ENCODE data around the gene PLA2G6. TPM values are rescaled to one million over a fixed set of nuclear protein-coding genes. Genes with fewer than 3 reads are reported as not detected.

Gene PLA2G6
- total and polyA plus RNA-seq, 2 of the 13 experiments (the other 11 are each of a cell fraction or from before 2014, with no cell fraction given) = 4.8 to 11.5 TPM

- TF ChIP-seq RBAK (CRISPR knock-in tag; IDR thresholded peaks at IDR 0.05) (no peak), LBX2 (CRISPR knock-in tag; IDR thresholded peaks at IDR 0.05; ENCODE audit: borderline replicate concordance) (no peak), ZNF414 (CRISPR knock-in tag; IDR thresholded peaks at IDR 0.05) (no peak), ATF7 (IDR thresholded peaks at IDR 0.05) (no peak), ATF7 (CRISPR knock-in tag; IDR thresholded peaks at IDR 0.05) (no peak), MAF1 (CRISPR knock-in tag; IDR thresholded peaks at IDR 0.05; ENCODE audit: borderline replicate concordance) (no peak), KMT2A (CRISPR knock-in tag; IDR thresholded peaks at IDR 0.05) (no peak), NCOA1 (CRISPR knock-in tag; IDR thresholded peaks at IDR 0.05) (no peak), TAF1 (CRISPR knock-in tag; IDR thresholded peaks at IDR 0.05) (no peak), ZNF547 (CRISPR knock-in tag; IDR thresholded peaks at IDR 0.05) (no peak), HOXA7 (CRISPR knock-in tag; IDR thresholded peaks at IDR 0.05) (no peak), PAWR (CRISPR knock-in tag; IDR thresholded peaks at IDR 0.05; ENCODE audit: borderline replicate concordance) (no peak)
- TF ChIP-seq, protein P1, sequence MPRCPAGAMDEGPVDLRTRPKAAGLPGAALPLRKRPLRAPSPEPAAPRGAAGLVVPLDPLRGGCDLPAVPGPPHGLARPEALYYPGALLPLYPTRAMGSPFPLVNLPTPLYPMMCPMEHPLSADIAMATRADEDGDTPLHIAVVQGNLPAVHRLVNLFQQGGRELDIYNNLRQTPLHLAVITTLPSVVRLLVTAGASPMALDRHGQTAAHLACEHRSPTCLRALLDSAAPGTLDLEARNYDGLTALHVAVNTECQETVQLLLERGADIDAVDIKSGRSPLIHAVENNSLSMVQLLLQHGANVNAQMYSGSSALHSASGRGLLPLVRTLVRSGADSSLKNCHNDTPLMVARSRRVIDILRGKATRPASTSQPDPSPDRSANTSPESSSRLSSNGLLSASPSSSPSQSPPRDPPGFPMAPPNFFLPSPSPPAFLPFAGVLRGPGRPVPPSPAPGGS (CRISPR knock-in tag; IDR thresholded peaks at IDR 0.05) = no peak
- TF ChIP-seq, protein P2, sequence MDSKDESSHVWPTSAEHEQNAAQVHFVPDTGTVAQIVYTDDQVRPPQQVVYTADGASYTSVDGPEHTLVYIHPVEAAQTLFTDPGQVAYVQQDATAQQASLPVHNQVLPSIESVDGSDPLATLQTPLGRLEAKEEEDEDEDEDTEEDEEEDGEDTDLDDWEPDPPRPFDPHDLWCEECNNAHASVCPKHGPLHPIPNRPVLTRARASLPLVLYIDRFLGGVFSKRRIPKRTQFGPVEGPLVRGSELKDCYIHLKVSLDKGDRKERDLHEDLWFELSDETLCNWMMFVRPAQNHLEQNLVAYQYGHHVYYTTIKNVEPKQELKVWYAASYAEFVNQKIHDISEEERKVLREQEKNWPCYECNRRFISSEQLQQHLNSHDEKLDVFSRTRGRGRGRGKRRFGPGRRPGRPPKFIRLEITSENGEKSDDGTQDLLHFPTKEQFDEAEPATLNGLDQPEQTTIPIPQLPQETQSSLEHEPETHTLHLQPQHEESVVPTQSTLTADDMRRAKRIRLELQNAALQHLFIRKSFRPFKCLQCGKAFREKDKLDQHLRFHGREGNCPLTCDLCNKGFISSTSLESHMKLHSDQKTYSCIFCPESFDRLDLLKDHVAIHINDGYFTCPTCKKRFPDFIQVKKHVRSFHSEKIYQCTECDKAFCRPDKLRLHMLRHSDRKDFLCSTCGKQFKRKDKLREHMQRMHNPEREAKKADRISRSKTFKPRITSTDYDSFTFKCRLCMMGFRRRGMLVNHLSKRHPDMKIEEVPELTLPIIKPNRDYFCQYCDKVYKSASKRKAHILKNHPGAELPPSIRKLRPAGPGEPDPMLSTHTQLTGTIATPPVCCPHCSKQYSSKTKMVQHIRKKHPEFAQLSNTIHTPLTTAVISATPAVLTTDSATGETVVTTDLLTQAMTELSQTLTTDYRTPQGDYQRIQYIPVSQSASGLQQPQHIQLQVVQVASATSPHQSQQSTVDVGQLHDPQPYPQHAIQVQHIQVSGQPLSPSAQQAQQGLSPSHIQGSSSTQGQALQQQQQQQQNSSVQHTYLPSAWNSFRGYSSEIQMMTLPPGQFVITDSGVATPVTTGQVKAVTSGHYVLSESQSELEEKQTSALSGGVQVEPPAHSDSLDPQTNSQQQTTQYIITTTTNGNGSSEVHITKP (CRISPR knock-in tag; IDR thresholded peaks at IDR 0.05; ENCODE audit: low read depth) = peak; percentile 34; the same call in 1 of the 2 replicates
- TF ChIP-seq, protein P3, sequence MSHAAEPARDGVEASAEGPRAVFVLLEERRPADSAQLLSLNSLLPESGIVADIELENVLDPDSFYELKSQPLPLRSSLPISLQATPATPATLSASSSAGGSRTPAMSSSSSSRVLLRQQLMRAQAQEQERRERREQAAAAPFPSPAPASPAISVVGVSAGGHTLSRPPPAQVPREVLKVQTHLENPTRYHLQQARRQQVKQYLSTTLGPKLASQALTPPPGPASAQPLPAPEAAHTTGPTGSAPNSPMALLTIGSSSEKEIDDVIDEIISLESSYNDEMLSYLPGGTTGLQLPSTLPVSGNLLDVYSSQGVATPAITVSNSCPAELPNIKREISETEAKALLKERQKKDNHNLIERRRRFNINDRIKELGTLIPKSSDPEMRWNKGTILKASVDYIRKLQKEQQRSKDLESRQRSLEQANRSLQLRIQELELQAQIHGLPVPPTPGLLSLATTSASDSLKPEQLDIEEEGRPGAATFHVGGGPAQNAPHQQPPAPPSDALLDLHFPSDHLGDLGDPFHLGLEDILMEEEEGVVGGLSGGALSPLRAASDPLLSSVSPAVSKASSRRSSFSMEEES (CRISPR knock-in tag; IDR thresholded peaks at IDR 0.05) = no peak
- TF ChIP-seq, protein P4, sequence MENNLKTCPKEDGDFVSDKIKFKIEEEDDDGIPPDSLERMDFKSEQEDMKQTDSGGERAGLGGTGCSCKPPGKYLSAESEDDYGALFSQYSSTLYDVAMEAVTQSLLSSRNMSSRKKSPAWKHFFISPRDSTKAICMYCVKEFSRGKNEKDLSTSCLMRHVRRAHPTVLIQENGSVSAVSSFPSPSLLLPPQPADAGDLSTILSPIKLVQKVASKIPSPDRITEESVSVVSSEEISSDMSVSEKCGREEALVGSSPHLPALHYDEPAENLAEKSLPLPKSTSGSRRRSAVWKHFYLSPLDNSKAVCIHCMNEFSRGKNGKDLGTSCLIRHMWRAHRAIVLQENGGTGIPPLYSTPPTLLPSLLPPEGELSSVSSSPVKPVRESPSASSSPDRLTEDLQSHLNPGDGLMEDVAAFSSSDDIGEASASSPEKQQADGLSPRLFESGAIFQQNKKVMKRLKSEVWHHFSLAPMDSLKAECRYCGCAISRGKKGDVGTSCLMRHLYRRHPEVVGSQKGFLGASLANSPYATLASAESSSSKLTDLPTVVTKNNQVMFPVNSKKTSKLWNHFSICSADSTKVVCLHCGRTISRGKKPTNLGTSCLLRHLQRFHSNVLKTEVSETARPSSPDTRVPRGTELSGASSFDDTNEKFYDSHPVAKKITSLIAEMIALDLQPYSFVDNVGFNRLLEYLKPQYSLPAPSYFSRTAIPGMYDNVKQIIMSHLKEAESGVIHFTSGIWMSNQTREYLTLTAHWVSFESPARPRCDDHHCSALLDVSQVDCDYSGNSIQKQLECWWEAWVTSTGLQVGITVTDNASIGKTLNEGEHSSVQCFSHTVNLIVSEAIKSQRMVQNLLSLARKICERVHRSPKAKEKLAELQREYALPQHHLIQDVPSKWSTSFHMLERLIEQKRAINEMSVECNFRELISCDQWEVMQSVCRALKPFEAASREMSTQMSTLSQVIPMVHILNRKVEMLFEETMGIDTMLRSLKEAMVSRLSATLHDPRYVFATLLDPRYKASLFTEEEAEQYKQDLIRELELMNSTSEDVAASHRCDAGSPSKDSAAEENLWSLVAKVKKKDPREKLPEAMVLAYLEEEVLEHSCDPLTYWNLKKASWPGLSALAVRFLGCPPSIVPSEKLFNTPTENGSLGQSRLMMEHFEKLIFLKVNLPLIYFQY (CRISPR knock-in tag; IDR thresholded peaks at IDR 0.05; ENCODE audit: borderline replicate concordance) = no peak
Measured at GRCh38 chr22:38163844-38164550, 17.6 kb downstream of the PLA2G6 start (continued).
